Mammary epithelial cell (primary cell): Measurements from ENCODE around the gene CCDC57.

ENCODE experiments used
- CTCF ChIP-seq, 2 donors: IDR thresholded peaks in 1 of 2; conservative IDR thresholded peaks in 1 of 2; 2 replicates each; pipeline ENCODE4 v1.5.1; 2011 to 2012; ENCODE audit warnings: inconsistent platforms in 2 of 2, low read length in 2 of 2, mild to moderate bottlenecking in 2 of 2, control low read depth in 1 of 2, low read depth in 1 of 2; ENCODE audit not compliant: insufficient read depth in 1 of 2; ENCODE audit errors: extremely low read depth in 1 of 2
- EZH2 ChIP-seq: IDR thresholded peaks from 2 replicates; pipeline ENCODE4 v1.6.1; 2012; ENCODE audit warnings: low read length, inconsistent platforms, borderline replicate concordance

DNA sequence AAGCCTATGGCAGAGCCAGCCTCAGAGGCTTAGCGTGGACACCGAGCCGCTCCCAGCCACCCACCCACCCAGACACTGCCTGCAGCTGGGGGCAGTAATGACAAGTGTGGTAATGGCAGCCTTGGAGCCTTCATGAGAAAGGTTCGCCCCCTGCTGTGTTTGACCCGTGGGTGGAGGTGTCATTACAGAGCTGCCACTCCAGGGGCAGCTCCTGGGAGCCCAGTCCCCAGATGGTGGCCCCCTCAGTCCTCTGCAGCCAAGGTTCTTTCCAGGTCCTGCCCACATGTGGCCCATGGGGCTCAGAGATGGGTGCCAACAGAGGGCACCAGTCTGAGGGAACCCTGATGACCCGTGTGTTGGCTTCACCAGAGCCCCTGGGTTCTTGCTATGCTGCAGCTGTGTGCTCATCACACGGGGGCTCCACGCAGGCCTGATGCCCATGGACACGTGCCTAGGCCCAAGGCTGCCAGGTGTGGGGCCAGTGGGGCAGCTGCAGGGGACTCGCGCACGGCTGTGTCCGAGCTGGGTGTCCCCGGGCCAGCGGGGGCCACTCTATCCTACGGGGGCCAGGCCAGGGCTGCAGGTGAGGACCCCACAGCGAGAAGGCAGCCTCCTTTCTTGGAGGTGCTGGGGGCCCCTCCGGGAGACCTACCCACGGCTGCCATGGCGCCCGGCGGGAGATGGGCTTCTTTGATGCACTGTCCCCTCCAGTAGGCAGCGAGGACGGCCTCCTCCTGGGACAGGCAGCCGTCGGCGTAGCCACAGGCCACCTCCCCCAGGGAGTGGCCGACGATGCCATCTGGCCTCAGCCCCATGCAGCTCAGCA, 122.7 kb downstream of the CCDC57 start:
- TF ChIP-seq CTCF (conservative IDR thresholded peaks at IDR 0.05 in 1 of 2, IDR thresholded peaks at IDR 0.05 in 1 of 2; ENCODE audit: extremely low read depth in 1 of 2, insufficient read depth in 1 of 2, low read depth in 1 of 2, low read length in 2 of 2) (no peak), EZH2 (no peak)
